Endodermal cell (in vitro differentiated cells): ENCODE measurements around the gene LRRN3. TPM values are rescaled to one million over a fixed set of nuclear protein-coding genes. Genes with fewer than 3 reads are reported as not detected.

ENCODE experiments used
- DNase-seq: peaks from one replicate; pipeline ENCODE4 v3.0.0-alpha.2; 2017
- H3K27ac ChIP-seq: 2 replicates; pipeline ENCODE4 v1.5.1; 2013; ENCODE audit warnings: mild to moderate bottlenecking, low read depth, low read length, moderate library complexity
- H3K27me3 ChIP-seq: 2 replicates; pipeline ENCODE4 v1.6.1; 2013; ENCODE audit warnings: mild to moderate bottlenecking, low read length, moderate library complexity; ENCODE audit not compliant: insufficient read depth, control insufficient read depth, poor library complexity, severe bottlenecking
- H3K36me3 ChIP-seq: 2 replicates; pipeline ENCODE4 v1.7.0; 2013; ENCODE audit warnings: mild to moderate bottlenecking, low read length, moderate library complexity; ENCODE audit not compliant: control insufficient read depth, insufficient read depth
- H3K4me1 ChIP-seq: one replicate; pipeline ENCODE4 v1.7.0; 2013; ENCODE audit warnings: low read length; ENCODE audit not compliant: control insufficient read depth, insufficient read depth
- H3K4me3 ChIP-seq: 2 replicates; pipeline ENCODE4 v1.5.1; 2013; ENCODE audit warnings: mild to moderate bottlenecking, low read length, moderate library complexity
- H3K9ac ChIP-seq: 2 replicates; pipeline ENCODE4 v1.6.1; 2013; ENCODE audit warnings: mild to moderate bottlenecking, low read length, moderate library complexity; ENCODE audit not compliant: poor library complexity, severe bottlenecking; ENCODE audit errors: extremely low read depth
- H3K9me3 ChIP-seq: 2 replicates; pipeline ENCODE4 v1.6.1; 2013; ENCODE audit warnings: mild to moderate bottlenecking, low read length, moderate library complexity; ENCODE audit not compliant: control insufficient read depth
- H3K27ac Mint-ChIP-seq: 2 replicates; pipeline ENCODE4 v1.8.0; 2020; ENCODE audit warnings: mixed read lengths
- H3K27me3 Mint-ChIP-seq: 2 replicates; pipeline ENCODE4 v1.8.0; 2021; ENCODE audit warnings: mild to moderate bottlenecking, mixed read lengths; ENCODE audit not compliant: insufficient read depth
- H3K36me3 Mint-ChIP-seq: 2 replicates; pipeline ENCODE4 v1.8.0; 2020; ENCODE audit warnings: low read depth, mixed read lengths
- H3K4me1 Mint-ChIP-seq: 2 replicates; pipeline ENCODE4 v1.8.0; 2020; ENCODE audit warnings: mixed read lengths
- H3K4me3 Mint-ChIP-seq: 2 replicates; pipeline ENCODE4 v1.8.0; 2020; ENCODE audit warnings: mild to moderate bottlenecking, moderate library complexity, mixed read lengths
- H3K9me3 Mint-ChIP-seq: 2 replicates; pipeline ENCODE4 v1.8.0; 2020; ENCODE audit warnings: mild to moderate bottlenecking, mixed read lengths
- WGBS, 2 experiments: methylation state at CpG; one replicate each; pipeline versions ENCODE4 v1.1.5 to v1.1.7; 2013; ENCODE audit warnings: missing lambda C conversion rate in 2 of 2, mixed read lengths in 1 of 2; ENCODE audit not compliant: insufficient coverage in 1 of 2, insufficient read length in 1 of 2; 5-methylcytosine and 5-hydroxymethylcytosine counted together
- total RNA-seq, 2 donors: library from RNA; stranded (reverse); fragmentation: NEBNext Ultra II Directional in 1 of 2; extraction: Animal tissue kit (Norgen Biotek cat#: 25700) in 1 of 2; gene quantifications; 2 replicates in 1 of 2; 3 replicates in 1 of 2; pipeline ENCODE4 v1.2.1, GENCODE V29; 2021
- TF ChIP-seq, protein P1 (sequence below): fragments of 200-600 bp; sonication (generic); conservative IDR thresholded peaks from 2 replicates; pipeline ENCODE4 v1.5.0; 2021; ENCODE audit warnings: antibody characterized with exemption, mild to moderate bottlenecking

LRRN3 gene
- total RNA-seq, 2 donors from 2014 or later, result 1.3 TPM; not detected in 1

DNA sequence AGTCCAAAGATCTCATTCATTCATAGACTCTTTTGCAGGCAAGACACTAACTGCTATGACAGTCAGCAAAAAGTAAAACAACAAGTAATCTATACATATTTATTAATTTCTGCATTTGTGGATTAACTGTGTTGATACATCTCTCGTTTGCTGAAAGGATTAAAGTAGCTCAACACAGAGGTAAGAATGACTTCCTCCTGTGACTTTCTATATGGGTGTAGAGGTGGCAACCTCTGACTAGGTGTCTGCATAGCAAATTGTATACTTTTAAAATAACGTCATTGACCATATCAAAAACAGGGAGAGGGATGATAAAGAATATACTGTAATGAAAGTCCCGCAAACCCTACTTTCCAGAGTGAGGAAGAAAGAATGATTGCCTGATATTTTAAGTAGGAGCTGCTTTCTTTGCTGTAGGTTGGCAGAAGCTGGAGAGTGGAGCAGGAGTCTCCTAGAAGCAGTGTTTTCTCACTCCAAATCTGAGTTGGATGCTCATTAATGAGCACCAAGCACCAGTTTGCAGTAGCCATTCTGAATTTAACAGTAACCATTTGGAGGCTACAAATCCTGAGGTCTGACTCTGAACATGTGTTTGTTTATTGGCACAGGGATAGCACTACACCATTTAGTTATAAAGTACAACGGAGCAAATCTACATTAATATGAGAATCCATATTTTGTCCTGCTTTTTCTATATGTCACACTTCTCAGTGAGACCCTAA, 9.2 kb upstream of the LRRN3 start:
- whole genome bisulfite sequencing, 2 experiments, result 94% methylated on average over 4 of the region's 4 CpGs; no CpG with 5 or more reads in 1 of the 2 experiments
- no peaks in the 10 kb centered on the region for H3K27me3 Mint-ChIP-seq
- H3K4me3 ChIP-seq, result no peak overlapping the region
- H3K27ac Mint-ChIP-seq, result no peak overlapping the region
- H3K27ac ChIP-seq, result peak overlapping the region; percentile 94
- no peak overlapping the region for H3K9ac ChIP-seq
- H3K4me1 ChIP-seq, result no peaks in the 10 kb centered on the region
- DNase-seq, result no peak
- H3K4me3 Mint-ChIP-seq, result no peak overlapping the region
- H3K36me3 Mint-ChIP-seq, result no peaks in the 10 kb centered on the region
- H3K36me3 ChIP-seq, result no peaks in the 10 kb centered on the region
- no peaks in the 10 kb centered on the region for H3K9me3 ChIP-seq
- no peaks in the 10 kb centered on the region for H3K9me3 Mint-ChIP-seq
- no peaks in the 10 kb centered on the region for H3K27me3 ChIP-seq
- TF ChIP-seq, protein P1, sequence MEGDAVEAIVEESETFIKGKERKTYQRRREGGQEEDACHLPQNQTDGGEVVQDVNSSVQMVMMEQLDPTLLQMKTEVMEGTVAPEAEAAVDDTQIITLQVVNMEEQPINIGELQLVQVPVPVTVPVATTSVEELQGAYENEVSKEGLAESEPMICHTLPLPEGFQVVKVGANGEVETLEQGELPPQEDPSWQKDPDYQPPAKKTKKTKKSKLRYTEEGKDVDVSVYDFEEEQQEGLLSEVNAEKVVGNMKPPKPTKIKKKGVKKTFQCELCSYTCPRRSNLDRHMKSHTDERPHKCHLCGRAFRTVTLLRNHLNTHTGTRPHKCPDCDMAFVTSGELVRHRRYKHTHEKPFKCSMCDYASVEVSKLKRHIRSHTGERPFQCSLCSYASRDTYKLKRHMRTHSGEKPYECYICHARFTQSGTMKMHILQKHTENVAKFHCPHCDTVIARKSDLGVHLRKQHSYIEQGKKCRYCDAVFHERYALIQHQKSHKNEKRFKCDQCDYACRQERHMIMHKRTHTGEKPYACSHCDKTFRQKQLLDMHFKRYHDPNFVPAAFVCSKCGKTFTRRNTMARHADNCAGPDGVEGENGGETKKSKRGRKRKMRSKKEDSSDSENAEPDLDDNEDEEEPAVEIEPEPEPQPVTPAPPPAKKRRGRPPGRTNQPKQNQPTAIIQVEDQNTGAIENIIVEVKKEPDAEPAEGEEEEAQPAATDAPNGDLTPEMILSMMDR, result no peak
- peaks cover 12% of the 10 kb centered on the region for H3K4me1 Mint-ChIP-seq

DNA sequence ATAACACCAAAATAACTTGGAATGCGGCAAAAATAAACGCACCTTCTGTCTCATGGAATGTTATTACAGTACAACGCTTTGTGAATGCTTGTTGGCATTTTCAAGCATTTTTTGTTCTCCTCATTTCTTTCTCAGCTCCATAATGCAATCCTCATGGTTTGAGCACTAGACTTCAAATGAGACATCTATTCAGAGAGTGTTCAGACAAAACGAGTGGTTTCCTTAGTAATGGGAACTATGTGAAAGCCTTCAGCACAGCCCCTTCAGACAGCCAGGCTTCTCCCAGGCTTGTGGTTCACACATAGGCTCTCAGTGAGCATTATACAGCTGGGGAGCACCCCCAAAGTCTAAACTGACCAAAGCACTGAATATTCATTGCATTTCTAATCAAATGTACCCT, 8.6 kb upstream of the LRRN3 start:
- no peaks in the 10 kb centered on the region for H3K27me3 ChIP-seq
- H3K27ac ChIP-seq, result peak overlapping the region; percentile 94
- TF ChIP-seq, protein P1, result no peak
- Mint-ChIP-seq H3K27me3 (no peaks in the 10 kb centered on the region), H3K4me1 (peaks cover 8% of the 10 kb centered on the region), H3K9me3 (no peaks in the 10 kb centered on the region), H3K4me3 (no peak overlapping the region), H3K27ac (no peak overlapping the region), H3K36me3 (no peaks in the 10 kb centered on the region)
- H3K36me3 ChIP-seq, result no peaks in the 10 kb centered on the region
- no peak overlapping the region for H3K9ac ChIP-seq
- DNase-seq, result no peak
- no peaks in the 10 kb centered on the region for H3K4me1 ChIP-seq
- no peaks in the 10 kb centered on the region for H3K9me3 ChIP-seq
- 45 to 71% methylated on average over 4 of the region's 4 CpGs for WGBS, 2 experiments
- H3K4me3 ChIP-seq, result no peak overlapping the region

GRCh38 chr7:111083413-111083812, 7.5 kb upstream of the LRRN3 start:
- DNase-seq, result no peak
- Histone ChIP-seq H3K4me3 (no peak overlapping the region), H3K9me3 (no peaks in the 10 kb centered on the region), H3K36me3 (no peaks in the 10 kb centered on the region), H3K27ac (peak overlapping the region; percentile 44), H3K27me3 (no peaks in the 10 kb centered on the region), H3K4me1 (no peaks in the 10 kb centered on the region), H3K9ac (no peak overlapping the region)
- Mint-ChIP-seq H3K9me3 (no peaks in the 10 kb centered on the region), H3K27ac (no peak overlapping the region), H3K36me3 (no peaks in the 10 kb centered on the region), H3K4me3 (no peak overlapping the region), H3K4me1 (peaks cover 8% of the 10 kb centered on the region), H3K27me3 (no peaks in the 10 kb centered on the region)
- TF ChIP-seq, protein P1, result no peak
- WGBS, 2 experiments, result 87 to 94% methylated on average over 3 to 4 of the region's 5 CpGs
